Smooth muscle cell (in vitro differentiated cells): Measurements from ENCODE around the gene AFAP1L2. TPM values are rescaled to one million over a fixed set of nuclear protein-coding genes. Genes with fewer than 3 reads are reported as not detected.

ENCODE experiments used
- DNase-seq: peaks from one replicate; lab custom pipeline; 2025; ENCODE audit not compliant: unreplicated experiment; lab: John Stamatoyannopoulos, UW
- H2AFZ ChIP-seq: fragments of 200-600 bp; sonication (generic); 2 replicates; pipeline ENCODE4 v1.6.0; 2016; ENCODE audit warnings: antibody characterized with exemption, low read depth, mild to moderate bottlenecking
- H3F3A ChIP-seq: fragments of 200-600 bp; sonication (generic); 2 replicates; pipeline ENCODE4 v1.6.0; 2017; ENCODE audit warnings: antibody characterized with exemption, low read depth
- H3K27ac ChIP-seq: fragments of 200-600 bp; sonication (generic); 2 replicates; pipeline ENCODE4 v1.5.1; 2016; ENCODE audit warnings: low read depth, mild to moderate bottlenecking
- H3K27me3 ChIP-seq: fragments of 200-600 bp; sonication (generic); 2 replicates; pipeline ENCODE4 v1.6.1; 2016; ENCODE audit warnings: low read depth, mild to moderate bottlenecking
- H3K36me3 ChIP-seq: fragments of 200-600 bp; sonication (generic); 2 replicates; pipeline ENCODE4 v1.5.1; 2016; ENCODE audit warnings: low read depth
- H3K4me1 ChIP-seq: fragments of 200-600 bp; sonication (generic); 2 replicates; pipeline ENCODE4 v1.5.1; 2016; ENCODE audit warnings: low read depth
- H3K4me2 ChIP-seq: fragments of 200-600 bp; sonication (generic); 2 replicates; pipeline ENCODE4 v1.6.0; 2016; ENCODE audit warnings: mild to moderate bottlenecking
- H3K4me3 ChIP-seq: fragments of 200-600 bp; sonication (generic); 2 replicates; pipeline ENCODE4 v1.5.1; 2016; ENCODE audit warnings: mild to moderate bottlenecking
- H3K79me2 ChIP-seq: fragments of 200-600 bp; sonication (generic); 2 replicates; pipeline ENCODE4 v1.6.0; 2016; ENCODE audit warnings: low read depth, mild to moderate bottlenecking
- H3K9ac ChIP-seq: fragments of 200-600 bp; sonication (generic); 2 replicates; pipeline ENCODE4 v1.6.0; 2016; ENCODE audit warnings: low read depth
- H3K9me3 ChIP-seq: fragments of 200-600 bp; sonication (generic); replicated peaks from 2 replicates; pipeline ENCODE4 v1.5.1; 2016; ENCODE audit warnings: low read depth
- H4K20me1 ChIP-seq: fragments of 200-600 bp; sonication (generic); 2 replicates; pipeline ENCODE4 v1.6.0; 2016; ENCODE audit warnings: low read depth
- WGBS: methylation state at CpG from one replicate; pipeline ENCODE4 v1.1.7; 2016; ENCODE audit warnings: low lambda C conversion rate; 5-methylcytosine and 5-hydroxymethylcytosine counted together
- polyA plus RNA-seq: library from polyadenylated mRNA; unstranded; fragments of >200 nt; fragmentation: Nextera tagmentation; extraction: Ambion mirVana; gene quantifications from 2 replicates; pipeline ENCODE4 v1.2.1, GENCODE V29; 2016
- total RNA-seq: library from RNA; depleted of rRNA; stranded (reverse); fragments of >200 nt; gene quantifications from 2 replicates; pipeline ENCODE4 v1.2.3, GENCODE V29; 2014
- TF ChIP-seq, protein P1 (sequence below): fragments of 200-600 bp; sonication (generic); IDR thresholded peaks from 2 replicates; pipeline ENCODE4 v1.5.1; 2017; ENCODE audit warnings: borderline replicate concordance, mild to moderate bottlenecking, antibody characterized with exemption; ENCODE audit not compliant: insufficient read depth, poor library complexity, severe bottlenecking

The AFAP1L2 gene
- total and polyA plus RNA-seq, 2 experiments from 2014 or later: 43.3 to 47.2 TPM

GRCh38 chr10:114271075-114271778, 133.1 kb downstream of the AFAP1L2 start:
- 68% methylated on average over 3 of the region's 3 CpGs for WGBS
- no peaks in the 10 kb centered on the region for H3K79me2 ChIP-seq
- H3K9me3 ChIP-seq: no peaks in the 10 kb centered on the region
- peak overlapping the region; percentile 67 for H3K4me2 ChIP-seq
- H3K27me3 ChIP-seq: no peaks in the 10 kb centered on the region
- no peaks in the 10 kb centered on the region for H4K20me1 ChIP-seq
- TF ChIP-seq, protein P1, sequence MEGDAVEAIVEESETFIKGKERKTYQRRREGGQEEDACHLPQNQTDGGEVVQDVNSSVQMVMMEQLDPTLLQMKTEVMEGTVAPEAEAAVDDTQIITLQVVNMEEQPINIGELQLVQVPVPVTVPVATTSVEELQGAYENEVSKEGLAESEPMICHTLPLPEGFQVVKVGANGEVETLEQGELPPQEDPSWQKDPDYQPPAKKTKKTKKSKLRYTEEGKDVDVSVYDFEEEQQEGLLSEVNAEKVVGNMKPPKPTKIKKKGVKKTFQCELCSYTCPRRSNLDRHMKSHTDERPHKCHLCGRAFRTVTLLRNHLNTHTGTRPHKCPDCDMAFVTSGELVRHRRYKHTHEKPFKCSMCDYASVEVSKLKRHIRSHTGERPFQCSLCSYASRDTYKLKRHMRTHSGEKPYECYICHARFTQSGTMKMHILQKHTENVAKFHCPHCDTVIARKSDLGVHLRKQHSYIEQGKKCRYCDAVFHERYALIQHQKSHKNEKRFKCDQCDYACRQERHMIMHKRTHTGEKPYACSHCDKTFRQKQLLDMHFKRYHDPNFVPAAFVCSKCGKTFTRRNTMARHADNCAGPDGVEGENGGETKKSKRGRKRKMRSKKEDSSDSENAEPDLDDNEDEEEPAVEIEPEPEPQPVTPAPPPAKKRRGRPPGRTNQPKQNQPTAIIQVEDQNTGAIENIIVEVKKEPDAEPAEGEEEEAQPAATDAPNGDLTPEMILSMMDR: no peak
- H2AFZ ChIP-seq: no peak overlapping the region
- no peak overlapping the region for H3K9ac ChIP-seq
- no peak for DNase-seq
- H3K27ac ChIP-seq: peak overlapping the region; percentile 71
- no peak overlapping the region for H3K4me3 ChIP-seq
- no peaks in the 10 kb centered on the region for H3K4me1 ChIP-seq
- peaks cover 10% of the 10 kb centered on the region for H3F3A ChIP-seq
- no peaks in the 10 kb centered on the region for H3K36me3 ChIP-seq

DNA sequence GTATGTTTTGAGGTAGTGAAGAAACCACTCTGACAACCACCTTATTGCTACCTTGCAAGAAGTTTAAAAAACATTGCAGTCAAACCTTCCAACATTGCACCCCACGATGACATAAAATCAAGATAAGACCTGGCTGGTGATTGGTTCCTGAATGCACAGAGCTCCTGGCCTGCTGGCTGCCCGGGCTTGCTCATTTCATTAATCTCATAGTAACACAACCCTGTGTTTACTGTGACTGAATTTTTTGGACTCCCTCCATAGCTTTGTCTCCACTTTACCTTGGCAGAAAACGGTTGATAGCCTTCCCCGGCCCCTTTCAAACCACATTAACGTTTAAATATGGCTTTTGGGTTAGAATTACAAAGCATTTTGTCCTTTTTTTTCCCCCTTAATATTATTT, 137.8 kb downstream of the AFAP1L2 start:
- no peaks in the 10 kb centered on the region for H3K4me1 ChIP-seq
- no peak overlapping the region for H3K9ac ChIP-seq
- H3K9me3 ChIP-seq: no peaks in the 10 kb centered on the region
- no peak overlapping the region for H3K4me2 ChIP-seq
- H4K20me1 ChIP-seq: no peaks in the 10 kb centered on the region
- no peaks in the 10 kb centered on the region for H3K27me3 ChIP-seq
- H3K27ac ChIP-seq: no peak overlapping the region
- no peaks in the 10 kb centered on the region for H3K79me2 ChIP-seq
- no peak overlapping the region for H2AFZ ChIP-seq
- no peak overlapping the region for H3K4me3 ChIP-seq
- TF ChIP-seq, protein P1: no peak
- 73% methylated on average over 5 of the region's 5 CpGs for WGBS
- H3F3A ChIP-seq: peaks cover 9% of the 10 kb centered on the region
- H3K36me3 ChIP-seq: no peaks in the 10 kb centered on the region
- DNase-seq: no peak

GRCh38 chr10:114265392-114266053, 138.8 kb downstream of the AFAP1L2 start:
- Histone ChIP-seq H3K36me3 (no peaks in the 10 kb centered on the region), H3K79me2 (no peaks in the 10 kb centered on the region), H3K4me1 (no peaks in the 10 kb centered on the region), H3K27me3 (no peaks in the 10 kb centered on the region), H2AFZ (no peak overlapping the region), H3F3A (no peaks in the 10 kb centered on the region), H3K9me3 (no peaks in the 10 kb centered on the region), H3K9ac (no peak overlapping the region), H3K4me3 (no peak overlapping the region), H4K20me1 (no peaks in the 10 kb centered on the region), H3K27ac (no peak overlapping the region), H3K4me2 (no peak overlapping the region)
- no peak for DNase-seq
- TF ChIP-seq, protein P1: no peak
- 93% methylated on average over 6 of the region's 6 CpGs for WGBS
